Measurements from ENCODE around the gene ATL1.
A peak's percentile ranks its signal among the peaks of the same experiment; 100 is the strongest.

ATL1 gene

DNA sequence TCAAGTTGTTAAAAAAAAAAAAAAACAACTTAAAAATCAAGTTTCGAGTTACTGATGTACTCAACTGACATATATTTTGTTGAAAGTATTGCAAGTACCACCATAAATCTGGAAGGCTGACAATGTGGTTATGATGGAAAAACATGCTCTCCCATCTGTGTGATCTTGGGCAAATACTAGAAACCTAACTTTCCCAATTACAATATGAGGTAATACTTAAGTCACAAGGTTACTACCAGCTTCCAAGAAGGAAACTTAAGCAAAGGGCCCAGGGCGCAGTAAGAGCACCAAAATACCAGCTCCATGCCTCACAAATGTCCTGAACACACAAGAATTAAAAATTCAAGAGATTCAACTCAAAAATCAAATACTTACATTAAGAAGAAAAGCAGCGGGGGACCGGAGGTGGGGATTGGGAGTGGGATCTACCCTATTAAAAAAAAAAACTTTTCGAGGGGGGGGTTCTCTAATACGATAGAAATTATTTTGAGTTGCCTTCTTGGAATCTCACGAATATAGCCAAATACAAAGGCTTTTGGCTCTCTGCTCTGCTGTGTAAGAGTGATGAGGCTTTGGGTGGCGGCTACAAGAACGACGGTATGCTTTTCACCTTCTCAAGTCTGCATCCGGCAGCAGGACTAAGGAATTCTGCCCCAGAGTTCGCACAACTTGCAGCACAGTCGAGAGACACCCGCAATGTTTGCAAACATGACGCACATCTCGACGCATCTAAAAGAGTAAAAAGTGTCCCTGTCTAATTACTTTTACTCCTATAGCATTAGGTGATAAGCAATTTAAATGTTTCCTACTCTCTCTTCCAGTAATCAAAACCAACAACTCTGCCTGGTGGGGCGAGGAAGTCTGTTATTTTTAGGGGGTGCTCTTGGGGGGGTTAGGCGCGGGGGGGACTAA, 107.1 kb downstream of the ATL1 start:
- Mint-ChIP-seq H3K9me3 (peaks cover 6% of the 10 kb centered on the region), H3K27ac (peak overlapping the region; percentile 90), H3K27me3 (ENCODE audit: low read depth, poor library complexity) (peaks cover 4% of the 10 kb centered on the region), H3K4me1 (peaks cover 11% of the 10 kb centered on the region), H3K36me3 (ENCODE audit: low read depth) (peaks cover 32% of the 10 kb centered on the region), H3K4me3 (no peak overlapping the region)
- peak; percentile 33 for DNase-seq
- TF ChIP-seq, protein P1, sequence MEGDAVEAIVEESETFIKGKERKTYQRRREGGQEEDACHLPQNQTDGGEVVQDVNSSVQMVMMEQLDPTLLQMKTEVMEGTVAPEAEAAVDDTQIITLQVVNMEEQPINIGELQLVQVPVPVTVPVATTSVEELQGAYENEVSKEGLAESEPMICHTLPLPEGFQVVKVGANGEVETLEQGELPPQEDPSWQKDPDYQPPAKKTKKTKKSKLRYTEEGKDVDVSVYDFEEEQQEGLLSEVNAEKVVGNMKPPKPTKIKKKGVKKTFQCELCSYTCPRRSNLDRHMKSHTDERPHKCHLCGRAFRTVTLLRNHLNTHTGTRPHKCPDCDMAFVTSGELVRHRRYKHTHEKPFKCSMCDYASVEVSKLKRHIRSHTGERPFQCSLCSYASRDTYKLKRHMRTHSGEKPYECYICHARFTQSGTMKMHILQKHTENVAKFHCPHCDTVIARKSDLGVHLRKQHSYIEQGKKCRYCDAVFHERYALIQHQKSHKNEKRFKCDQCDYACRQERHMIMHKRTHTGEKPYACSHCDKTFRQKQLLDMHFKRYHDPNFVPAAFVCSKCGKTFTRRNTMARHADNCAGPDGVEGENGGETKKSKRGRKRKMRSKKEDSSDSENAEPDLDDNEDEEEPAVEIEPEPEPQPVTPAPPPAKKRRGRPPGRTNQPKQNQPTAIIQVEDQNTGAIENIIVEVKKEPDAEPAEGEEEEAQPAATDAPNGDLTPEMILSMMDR (IDR thresholded peaks at IDR 0.05) = no peak

DNA sequence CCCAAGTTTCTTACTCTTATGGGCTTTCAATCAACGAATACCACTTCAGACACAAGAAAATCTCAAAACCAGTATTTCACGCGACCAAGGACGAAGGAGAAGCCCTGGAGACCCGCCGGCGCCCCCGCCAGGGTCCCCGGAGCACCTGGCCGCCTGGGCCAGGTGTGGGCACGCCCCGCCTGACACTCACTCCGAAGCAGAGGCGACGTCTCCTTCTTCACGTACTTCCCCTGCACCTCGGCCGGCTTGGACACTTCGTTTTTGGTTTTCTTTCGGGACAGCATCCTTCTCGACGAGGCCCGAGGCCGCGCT, 107.7 kb downstream of the ATL1 start:
- Mint-ChIP-seq H3K9me3 (peaks cover 6% of the 10 kb centered on the region), H3K36me3 (ENCODE audit: low read depth) (peaks cover 26% of the 10 kb centered on the region), H3K4me3 (no peak overlapping the region), H3K4me1 (peaks cover 11% of the 10 kb centered on the region), H3K27me3 (ENCODE audit: low read depth, poor library complexity) (no peaks in the 10 kb centered on the region), H3K27ac (peak overlapping the region; percentile 90)
- DNase-seq = no peak
- TF ChIP-seq, protein P1 (IDR thresholded peaks at IDR 0.05) = no peak

DNA sequence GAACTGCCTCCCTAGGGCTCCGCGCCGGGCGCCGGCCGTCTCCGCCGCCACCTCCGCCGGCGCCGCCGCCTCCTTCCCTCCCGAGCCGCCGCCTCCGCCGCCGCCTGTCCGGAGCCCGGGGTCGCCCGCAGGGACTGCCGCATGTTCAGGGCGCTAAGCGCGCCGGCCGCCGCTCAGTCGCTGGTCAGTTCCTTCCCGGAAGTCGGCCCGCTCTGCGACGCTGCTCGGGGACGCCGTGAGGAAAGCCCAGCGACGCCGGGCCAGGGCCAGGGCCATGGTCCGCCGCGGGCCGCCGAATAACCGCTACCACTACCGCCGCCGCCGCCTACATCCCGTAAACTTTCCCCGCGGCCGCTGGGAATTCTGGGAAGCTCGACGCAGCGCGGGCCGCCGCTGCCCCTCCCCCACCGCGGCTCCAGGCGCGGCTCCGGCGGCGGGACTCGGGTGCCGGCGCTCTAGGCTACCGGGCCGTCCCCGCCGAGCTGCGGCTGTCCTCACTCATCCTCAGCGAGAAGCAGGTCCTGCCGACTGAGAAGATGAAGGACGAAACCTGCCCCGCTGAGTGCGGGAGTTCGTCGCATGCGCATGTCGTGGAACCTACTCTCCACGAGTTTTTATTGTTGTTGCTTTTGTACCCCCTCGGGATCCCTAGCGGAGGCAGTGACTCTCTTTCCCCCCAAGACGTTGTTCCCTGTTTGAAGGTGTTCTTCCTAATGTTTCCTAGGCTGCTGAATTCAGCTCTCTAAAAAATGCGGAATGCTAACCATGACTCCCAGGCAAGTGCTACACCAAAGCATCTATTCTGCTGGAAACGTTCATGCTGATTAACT, 108.3 kb downstream of the ATL1 start, which contains the start of gene SAV1:
Gene SAV1 (minus strand): TSS at position 311 of the 830 bp plus-strand sequence. CDS start 339 bp downstream, outside the sequence.
- H3K27ac Mint-ChIP-seq = peak within 1 kb of the TSS; percentile 90

DNA sequence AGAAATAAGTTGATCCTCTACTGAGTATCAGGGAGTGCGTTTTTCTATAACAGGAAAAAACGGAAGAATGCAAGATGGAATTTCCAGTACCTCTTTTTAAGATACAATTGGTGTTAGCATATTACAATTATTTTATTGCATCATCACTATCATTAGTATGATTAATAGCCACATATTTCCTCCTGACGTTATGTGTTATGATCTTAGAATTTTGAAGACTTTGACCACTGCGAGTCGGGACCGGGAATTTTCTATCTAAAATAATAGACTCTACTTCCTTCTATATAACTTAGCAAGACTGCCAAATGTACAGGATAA, 108.8 kb downstream of the ATL1 start:
- H3K4me3 Mint-ChIP-seq = no peak overlapping the region
- peaks cover 11% of the 10 kb centered on the region for H3K4me1 Mint-ChIP-seq
- peaks cover 14% of the 10 kb centered on the region for H3K36me3 Mint-ChIP-seq (ENCODE audit: low read depth)
- H3K27ac Mint-ChIP-seq = no peak overlapping the region
- DNase-seq = no peak
- H3K27me3 Mint-ChIP-seq (ENCODE audit: low read depth, poor library complexity) = no peaks in the 10 kb centered on the region
- TF ChIP-seq, protein P1 (IDR thresholded peaks at IDR 0.05) = no peak
- H3K9me3 Mint-ChIP-seq = no peaks in the 10 kb centered on the region

More for the DNA sequence above, 108.3 kb downstream of the ATL1 start, which contains the start of gene SAV1:
- TF ChIP-seq, protein P1 (IDR thresholded peaks at IDR 0.05) = no peak
- H3K36me3 Mint-ChIP-seq (ENCODE audit: low read depth) = peaks cover 20% of the 10 kb centered on the region
- H3K27me3 Mint-ChIP-seq (ENCODE audit: low read depth, poor library complexity) = no peaks in the 10 kb centered on the region
- DNase-seq = peak; percentile 86
- peaks cover 11% of the 10 kb centered on the region for H3K4me1 Mint-ChIP-seq
- H3K4me3 Mint-ChIP-seq = no peak within 1 kb of the TSS
- H3K9me3 Mint-ChIP-seq = peaks cover 3% of the 10 kb centered on the region

DNA sequence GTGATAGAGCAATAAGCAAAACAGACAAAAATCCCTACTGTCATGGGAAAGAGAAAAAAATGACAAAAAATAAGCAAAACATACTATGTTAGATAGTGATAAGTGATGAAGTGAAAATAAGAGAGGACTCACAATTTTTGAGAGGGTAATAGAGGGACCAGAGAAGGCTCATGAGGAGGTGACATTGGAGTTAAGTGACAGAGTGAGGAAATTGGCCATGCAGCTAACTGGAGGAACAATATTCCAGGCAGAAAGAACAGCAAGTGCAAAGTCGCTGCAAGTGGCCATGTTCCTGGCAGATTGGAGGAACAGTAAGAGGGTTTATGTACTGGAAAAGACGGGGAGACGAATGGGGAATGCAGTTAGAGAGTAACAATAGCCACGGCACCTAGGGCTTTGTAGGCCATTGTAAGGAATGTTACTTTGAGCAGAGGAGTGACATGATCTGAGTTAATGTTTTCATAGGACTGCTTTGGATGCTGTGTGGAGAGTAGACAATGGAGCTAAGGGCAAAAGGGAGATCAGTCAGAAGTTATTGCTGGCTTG, 109.6 kb downstream of the ATL1 start:
- H3K4me1 Mint-ChIP-seq = peaks cover 11% of the 10 kb centered on the region
- no peak overlapping the region for H3K27ac Mint-ChIP-seq
- H3K27me3 Mint-ChIP-seq (ENCODE audit: low read depth, poor library complexity) = peaks cover 2% of the 10 kb centered on the region
- DNase-seq = no peak
- no peak overlapping the region for H3K4me3 Mint-ChIP-seq
- TF ChIP-seq, protein P1 (IDR thresholded peaks at IDR 0.05) = no peak
- peaks cover 7% of the 10 kb centered on the region for H3K36me3 Mint-ChIP-seq (ENCODE audit: low read depth)
- H3K9me3 Mint-ChIP-seq = no peaks in the 10 kb centered on the region

Measured in nephron progenitor cell (in vitro differentiated cells).